Measurements from ENCODE around the gene HK2.
"Not testable (repeated sequence)": the region's sequence is repeated elsewhere in the genome, so short reads cannot be mapped to it uniquely, and the experiment has no call there.

HK2 gene

DNA sequence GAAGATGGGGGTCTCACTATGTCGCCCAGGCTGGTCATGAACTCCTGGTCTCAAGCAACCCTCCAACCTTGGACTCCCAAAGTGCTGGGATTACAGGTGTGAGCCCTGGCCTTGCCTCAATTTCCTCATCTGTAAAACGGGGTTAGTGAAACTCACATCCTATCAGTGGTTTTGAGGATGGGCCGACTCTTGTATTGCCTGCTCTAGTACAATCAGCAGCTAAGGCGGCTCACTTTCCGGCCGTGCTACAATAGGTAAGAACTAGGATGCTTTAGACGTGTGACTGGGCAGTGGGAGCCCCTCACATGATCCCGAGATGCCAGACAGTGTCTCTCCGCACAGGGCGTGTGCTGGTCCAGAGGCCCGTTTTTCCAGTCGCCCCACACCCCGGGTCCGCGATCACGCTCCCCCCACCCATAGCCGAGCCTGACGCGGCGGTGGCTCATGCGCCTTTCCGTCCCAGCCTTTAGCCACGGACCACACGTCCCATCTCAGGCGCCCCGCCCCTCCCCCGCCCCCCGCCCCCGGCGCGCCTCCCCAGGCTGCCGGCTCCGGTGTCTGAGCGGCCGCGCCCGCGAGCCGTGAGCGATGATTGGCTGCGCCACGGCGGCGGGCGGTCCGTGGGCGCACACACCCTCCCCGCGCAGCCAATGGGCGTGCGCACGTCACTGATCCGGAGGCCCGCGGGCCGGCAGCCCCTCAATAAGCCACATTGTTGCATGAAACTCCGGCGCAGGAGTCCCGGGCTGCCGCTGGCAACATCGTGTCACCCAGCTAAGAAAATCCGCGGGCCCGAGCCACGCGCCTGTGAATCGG lies at the start of gene HK2:
HK2 (plus strand) TSS at position 710 of the 816 bp plus-strand sequence. CDS start 454 bp downstream, outside the sequence.
- DNase-seq = peak; percentile 92

DNA sequence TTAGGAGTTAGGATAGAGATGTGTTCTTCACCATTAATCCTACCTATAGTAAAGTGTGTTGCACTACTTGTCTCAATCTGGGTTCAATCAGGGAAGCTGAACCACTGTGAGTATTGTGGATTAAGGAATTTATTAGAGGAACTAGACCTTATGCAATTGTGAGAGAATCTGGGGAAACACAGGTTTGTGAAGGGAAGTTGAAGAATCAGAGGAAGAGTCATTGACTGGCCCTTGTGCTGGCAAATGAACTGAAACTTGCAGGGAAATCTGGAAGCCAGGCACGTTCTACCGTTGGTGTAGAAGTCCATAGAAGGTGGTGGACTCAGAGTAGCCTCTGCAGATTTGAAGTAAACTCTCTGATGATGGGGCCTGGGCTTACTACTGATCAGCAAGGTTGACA lies 44.7 kb upstream of the HK2 start:
- DNase-seq = no peak

DNA sequence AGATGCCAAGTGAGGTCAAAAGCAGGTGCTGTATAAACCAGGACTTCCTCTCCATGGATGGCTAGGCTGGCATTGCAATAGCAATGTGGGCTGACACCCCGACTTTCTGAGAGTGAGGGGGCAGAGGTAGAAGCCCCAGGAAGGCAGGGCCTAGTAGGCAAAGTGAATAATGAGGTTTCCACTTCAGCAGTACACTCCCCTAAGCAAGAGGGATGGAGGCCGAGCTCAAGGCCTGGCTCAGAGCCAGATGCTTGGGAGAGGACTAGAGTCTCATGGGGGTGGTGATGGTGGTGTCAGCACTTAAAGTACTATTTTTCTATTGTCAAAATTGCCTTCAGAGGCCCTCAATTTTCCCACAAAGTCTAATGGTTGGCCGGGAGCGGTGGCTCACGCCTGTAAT lies 41.6 kb upstream of the HK2 start:
- no peak for DNase-seq

DNA sequence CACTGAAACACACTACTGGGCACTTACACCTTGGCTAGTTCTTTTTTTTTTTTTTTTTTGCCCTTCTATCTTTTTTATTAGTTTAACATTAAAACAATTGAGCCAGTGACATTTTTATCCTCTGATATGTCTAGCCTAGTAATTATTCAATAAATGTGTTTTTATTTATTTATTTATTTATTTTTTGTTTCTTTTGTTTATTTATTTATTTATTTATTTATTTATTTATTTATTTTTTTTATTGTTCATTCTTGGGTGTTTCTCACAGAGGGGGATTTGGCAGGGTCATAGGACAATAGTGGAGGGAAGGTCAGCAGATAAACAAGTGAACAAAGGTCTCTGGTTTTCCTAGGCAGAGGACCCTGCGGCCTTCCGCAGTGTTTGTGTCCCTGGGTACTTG lies 39.0 kb upstream of the HK2 start:
- DNase-seq = not testable (repeated sequence)

DNA sequence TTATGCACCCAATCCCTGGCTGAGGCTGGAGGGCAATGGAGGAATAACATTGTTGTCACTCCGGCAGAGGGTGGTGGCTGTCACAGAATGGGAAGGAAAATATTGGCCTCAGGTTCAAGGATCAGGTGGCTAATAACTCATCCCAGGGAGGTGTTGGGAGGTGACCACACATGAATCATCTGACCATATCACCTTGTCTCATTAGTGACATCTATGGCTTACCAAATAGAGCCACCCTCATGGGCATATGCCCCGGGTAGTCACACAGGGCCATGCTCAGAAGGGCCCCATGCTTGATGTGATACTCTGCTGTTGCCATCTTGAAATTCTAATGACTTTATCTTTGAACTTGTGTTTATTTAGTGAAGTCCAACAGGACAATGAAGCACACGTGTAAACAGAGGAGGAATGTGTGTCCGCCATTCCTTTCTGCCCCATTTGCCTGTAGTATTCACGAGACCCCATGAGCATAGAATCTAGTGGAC lies 27.5 kb upstream of the HK2 start:
- DNase-seq = no peak

DNA sequence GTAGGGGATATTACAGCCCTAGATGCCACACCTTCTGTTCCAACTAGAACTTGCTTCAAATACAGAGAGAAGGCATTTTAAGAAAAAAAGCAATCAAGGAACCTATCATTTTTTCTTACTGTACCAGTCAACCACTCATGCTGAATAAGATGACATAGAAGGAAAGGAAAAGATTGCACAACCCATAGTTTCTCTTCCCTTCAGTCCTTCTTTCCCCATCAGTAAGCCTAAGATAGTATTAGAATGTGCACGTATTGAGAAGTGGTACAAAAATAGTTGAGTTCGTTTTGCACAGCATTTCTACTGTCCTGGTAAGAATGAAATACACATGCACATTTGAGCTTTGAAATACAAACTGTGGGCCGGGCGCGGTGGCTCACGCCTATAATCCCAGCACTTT lies 27.0 kb upstream of the HK2 start:
- DNase-seq = no peak

DNA sequence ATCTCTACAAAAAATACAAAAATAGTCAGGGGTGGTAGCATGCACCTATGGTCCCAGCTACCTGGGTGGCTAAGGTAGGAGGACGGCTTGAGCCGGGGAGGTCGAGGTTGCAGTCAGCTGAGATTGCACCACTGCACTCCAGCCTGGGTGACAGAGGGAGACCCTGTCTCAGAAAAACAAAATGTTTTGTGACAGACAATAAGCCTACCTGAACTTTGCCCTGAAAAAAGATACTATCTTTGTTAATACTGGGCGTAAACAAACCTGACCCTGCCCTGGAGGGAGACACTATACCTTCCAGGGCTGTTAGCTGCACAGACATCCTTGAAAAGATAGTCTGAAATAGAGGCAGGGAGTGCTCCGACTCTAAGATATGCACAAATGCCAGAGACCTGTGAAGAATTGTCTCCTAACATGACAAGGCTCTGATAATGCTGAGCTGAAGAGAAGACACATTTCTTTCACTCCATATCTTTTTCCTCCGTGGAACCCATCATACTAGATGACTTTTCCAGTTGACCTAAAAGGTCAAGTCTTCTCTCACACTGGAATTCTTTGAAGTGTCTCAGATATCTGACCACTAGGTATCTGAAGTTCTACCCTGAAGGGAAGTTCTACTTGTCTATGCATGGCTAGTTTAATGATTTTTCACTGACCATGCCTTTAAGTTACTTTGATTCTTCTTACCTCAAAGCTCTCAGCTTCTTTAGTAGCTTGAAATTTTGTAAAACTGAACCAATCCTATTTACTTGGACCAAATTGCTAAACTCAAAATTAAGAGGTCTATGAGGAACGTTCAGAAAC lies 20.9 kb upstream of the HK2 start:
- DNase-seq = peak; percentile 24

DNA sequence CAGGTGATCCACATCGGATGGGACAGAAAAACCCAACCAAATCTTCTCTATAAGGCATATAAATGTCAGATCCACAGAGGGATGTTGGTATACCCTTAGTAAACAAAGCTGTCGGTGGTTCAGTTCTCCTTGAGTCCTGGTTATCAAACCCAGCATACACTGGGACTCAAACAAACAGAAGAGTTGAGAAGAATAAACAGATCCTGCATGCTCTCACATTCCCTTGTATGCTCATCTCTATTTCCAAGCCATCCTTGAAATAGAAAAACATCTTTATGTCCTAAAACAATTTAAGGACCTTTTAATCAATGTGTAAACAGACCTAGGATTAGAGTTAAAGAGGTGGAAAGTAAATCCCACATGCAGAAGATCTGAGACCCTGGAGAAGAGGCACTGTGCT lies 19.8 kb upstream of the HK2 start:
- no peak for DNase-seq

DNA sequence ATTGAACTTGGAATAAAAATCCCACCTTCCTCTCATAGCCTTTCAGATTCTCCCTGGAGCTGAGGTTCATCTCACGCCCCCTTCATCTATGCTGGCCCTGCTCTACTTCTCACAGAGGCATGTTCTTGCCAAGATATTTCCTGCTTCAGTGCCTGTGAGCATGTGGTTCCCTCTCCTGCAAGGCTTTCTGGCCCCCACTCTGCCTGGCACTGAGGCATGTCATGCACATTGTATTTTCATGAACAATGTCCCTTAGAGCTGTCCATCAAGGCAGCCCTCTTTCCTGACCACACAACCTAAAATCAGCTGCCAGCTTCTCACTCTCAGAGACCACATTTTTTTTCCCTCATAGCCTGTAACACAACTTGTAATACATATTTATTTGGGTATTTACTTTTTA lies 18.0 kb upstream of the HK2 start:
- DNase-seq = peak; percentile 74

DNA sequence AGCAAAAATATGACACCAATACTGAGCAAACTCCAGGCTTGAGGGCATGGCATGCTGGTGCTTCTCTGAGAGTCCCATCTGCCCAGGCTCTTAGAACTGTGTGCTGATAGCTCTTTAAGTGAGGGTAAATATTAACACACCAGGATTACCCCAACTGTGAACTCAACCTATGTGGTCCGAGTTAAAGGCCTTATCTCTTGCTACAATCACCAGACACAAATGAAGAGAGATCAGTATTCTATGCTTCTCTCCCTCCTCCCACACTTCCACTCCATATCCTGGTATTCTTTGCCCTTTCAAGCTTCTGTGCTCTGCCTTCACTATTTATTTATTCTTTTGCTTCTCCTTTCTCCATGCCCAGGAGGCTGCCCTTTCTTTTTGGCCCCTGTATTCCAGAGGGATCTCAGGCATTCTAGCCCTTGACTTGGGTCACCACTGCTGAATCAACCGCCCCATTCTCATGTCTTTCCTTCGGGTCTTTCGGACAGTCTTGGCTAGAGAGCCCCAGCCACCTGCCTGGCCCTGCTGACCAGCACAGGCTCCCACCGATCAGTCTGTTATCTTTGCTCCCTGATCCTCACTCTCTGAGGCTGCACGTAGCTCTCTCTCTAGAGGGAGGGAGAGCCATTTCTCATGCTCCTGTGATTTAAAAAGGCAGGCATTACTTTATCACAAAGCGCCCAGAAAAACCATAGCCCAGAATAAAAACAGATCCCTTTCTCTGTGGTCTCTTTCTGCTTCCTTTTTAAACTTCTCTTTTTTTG lies 17.2 kb upstream of the HK2 start:
- peak; percentile 41 for DNase-seq

DNA sequence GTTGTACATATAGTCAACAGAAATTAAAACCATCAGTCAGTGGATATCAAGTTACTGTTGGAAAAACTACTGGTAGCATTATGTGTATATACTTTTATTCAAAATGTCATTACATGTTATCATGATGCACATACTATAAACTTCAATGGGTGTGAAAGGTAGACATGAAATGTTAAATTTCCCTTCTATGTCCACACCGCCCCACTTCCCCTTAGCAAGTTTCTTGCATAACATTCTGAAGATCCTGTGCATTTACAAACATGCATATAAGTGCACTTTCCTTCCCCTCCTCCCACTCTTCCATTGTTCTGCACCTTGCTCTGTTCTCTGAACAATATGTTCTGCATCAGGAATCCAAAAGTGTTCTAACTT lies 16.6 kb upstream of the HK2 start:
- no peak for DNase-seq

DNA sequence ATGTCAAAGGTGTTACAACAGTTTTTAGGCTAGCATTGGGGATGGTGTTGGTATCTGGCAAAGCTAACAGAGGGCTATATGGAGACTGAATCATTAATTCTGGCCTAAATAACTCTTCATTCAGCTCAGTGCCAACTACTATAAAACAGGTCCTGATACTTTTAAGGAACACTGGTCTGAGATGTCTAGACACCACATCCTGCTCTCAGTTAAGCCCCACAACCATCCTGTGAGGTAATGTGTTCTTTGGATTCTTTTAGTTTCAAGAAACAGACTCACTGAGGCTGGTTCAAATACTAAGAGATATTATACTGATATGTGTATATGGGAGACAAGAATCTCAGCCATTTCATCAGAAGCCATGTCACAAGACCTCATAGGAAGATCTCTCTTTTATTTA lies 14.2 kb upstream of the HK2 start:
- DNase-seq = no peak

DNA sequence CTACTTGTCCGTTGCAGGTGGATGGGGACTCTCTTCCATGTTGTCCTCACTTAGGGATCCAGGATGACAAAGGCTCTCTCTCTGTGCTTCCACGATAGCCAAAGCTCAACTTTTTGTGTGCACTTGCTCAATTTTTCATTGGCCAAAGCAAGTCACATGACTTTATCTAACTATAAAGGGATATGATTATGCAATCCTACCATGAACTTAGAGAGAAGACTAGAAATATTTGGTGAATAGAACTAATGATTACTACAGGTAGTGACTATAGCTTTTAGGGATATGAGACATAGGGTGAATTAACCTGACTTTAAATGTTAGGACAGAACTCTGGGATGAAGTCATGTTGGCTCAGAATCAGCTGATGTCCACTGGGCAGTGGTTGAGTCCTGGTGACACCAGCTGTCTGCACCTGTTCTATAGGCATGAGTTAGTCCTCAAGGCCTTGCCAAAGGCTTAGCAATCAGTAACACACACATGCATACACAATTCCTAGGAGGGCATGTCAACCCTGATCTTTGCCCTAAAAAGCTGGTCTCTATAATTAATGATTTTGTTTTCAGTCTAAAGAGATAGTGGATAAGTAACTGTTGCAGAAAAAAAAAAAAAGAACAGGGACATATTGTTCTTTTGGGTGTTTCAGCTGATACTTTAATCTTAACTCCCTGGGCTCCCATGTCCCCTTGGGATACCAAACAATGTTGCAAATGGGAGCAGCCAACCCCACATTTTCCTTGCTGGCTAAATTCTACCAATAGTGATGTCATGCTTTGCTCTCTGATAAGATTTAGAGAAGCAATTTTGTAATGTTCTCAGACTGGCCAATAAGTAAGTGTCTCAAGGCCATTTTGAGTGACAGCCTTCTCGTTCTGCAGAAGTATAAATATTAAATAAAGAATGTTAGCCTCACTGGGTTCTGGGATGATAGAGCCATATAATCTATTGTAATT lies 12.5 kb upstream of the HK2 start:
- no peak for DNase-seq

DNA sequence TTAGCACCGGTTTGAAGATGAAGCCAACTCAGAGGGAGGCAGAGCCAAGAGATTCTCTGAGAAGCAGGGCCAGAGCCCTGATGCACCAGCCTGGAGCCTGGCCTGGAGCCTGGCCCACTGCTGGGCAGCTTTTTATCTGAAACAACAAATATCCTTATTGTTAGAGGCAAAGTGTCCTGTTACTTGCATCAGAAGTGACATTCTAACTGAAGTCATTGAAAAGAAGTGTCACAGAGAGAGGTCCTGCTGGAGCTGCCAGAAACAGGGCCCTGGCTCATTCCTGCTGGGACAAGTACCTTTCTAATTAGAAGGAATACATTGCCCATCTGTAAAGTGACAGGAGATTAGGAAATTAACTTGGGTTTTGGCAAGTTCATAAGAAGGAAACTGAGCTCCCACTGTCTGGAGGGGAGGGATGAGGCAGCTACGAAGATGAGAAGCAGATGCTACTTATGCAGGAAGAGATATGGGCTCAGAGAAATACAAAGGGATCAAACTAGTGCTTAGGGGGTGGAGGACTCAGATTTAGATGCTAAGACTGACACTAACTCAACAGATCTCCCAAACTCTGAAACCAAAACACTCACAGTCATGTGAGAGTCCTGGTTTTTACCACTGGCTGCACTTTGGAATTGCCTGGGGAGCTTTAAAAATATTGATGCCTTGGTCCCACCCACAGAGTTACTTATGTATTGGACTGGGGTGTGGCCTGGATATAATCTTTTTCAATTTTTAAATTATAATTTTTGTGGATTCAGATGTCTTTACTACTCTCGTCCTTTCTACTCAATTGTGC lies 11.0 kb upstream of the HK2 start:
- no peak for DNase-seq

DNA sequence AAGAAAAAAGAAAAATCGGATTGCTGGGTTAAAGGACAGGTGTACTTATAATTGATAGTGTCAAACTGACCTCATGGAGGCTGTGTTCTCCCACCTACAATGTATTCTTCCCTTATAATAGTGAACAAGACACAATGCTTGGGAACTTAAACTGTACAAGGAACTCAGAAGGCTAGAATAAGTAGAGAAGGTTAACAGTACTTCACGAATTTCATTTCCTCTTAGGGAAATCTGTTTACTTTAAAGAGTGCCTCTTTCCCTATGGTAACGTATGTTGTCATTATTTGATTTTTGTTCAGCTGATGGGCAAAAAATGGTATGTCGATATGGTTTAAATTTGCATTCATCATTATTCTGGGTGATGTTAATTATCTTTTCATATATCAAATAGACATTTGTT lies 9.2 kb upstream of the HK2 start:
- no peak for DNase-seq

DNA sequence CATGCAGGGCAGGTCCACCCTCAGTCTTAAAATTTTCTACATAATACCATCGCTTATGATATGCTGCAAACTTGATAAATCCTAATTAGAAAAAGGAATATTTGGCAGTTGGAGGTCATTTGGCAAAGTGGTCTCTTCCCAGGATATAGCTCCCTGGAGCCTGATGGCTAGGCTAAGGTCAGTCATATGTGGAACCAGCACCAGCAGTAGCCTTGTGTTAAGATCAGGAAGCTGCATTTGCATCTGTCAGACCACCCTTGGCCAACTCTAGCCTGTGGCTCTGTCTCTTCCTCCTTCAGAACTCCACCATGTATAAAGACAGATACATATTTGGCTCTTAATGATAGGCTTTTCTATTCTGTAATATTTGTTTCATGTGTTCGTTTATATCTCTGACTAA lies 5.4 kb upstream of the HK2 start:
- DNase-seq = no peak

DNA sequence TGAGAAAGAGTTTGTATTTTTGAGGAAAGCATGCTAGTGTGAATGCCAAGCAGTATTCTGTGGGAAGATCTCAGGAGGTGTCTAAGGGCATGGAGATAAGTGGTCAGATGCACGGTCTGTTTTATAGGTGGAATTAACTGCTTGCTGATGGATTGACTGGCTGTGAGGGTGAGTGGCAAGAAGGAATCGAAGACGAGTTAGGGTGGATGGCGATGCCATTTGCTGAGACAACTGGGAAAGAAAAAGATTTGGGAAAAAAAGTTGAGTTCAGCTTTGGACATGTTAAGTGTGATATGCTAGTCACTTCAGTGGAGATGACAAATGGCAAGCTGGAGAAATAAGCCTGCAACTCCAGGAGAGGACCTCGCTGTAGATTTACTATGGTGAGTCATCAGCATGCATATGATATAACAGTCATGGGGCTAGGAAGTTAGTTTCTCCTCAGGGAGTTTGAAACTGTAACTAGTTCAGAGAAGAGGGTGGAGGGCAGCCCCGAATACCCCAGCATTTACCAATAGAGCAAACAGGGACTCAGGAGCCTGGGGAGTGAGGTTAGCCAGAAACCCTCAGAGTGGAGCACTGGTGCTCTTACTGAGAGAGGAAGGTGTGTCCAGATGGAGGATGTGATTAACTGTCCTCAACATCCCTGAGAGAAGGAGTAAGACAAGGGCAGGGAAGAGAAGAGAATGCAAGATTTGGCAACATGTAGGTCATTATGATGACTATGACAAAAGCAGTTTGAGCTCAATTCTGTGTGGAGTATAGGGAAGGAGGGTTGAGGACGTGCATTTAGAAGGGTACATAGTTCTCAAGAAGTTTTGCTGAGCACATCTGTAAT lies 2.0 kb upstream of the HK2 start:
- no peak for DNase-seq

DNA sequence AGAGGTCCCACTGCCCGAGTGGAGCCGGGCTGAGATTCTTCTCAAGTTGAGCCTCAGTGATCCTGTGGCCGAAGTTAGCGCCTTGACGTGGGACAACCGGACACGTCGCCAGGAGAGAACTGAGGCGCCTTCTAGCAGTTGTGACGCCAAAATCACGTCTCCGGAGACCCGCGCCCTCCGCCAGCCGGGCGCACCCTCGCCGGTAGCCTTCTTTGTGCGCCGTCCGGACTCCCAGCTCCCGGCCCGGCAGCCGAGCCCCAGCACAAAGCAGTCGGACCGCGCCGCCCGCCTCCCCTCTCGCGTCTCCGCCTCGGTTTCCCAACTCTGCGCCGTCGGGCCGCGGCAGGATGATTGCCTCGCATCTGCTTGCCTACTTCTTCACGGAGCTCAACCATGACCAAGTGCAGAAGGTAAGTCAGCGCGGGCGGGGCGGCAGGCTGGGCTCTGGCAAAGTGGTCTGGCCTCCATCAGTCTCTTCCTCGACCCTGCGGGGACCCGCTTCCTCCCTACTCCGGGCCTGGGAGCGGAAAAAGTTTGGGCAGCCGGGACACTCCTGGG lies 386 bp downstream of the HK2 start:
- DNase-seq = not testable (repeated sequence)

DNA sequence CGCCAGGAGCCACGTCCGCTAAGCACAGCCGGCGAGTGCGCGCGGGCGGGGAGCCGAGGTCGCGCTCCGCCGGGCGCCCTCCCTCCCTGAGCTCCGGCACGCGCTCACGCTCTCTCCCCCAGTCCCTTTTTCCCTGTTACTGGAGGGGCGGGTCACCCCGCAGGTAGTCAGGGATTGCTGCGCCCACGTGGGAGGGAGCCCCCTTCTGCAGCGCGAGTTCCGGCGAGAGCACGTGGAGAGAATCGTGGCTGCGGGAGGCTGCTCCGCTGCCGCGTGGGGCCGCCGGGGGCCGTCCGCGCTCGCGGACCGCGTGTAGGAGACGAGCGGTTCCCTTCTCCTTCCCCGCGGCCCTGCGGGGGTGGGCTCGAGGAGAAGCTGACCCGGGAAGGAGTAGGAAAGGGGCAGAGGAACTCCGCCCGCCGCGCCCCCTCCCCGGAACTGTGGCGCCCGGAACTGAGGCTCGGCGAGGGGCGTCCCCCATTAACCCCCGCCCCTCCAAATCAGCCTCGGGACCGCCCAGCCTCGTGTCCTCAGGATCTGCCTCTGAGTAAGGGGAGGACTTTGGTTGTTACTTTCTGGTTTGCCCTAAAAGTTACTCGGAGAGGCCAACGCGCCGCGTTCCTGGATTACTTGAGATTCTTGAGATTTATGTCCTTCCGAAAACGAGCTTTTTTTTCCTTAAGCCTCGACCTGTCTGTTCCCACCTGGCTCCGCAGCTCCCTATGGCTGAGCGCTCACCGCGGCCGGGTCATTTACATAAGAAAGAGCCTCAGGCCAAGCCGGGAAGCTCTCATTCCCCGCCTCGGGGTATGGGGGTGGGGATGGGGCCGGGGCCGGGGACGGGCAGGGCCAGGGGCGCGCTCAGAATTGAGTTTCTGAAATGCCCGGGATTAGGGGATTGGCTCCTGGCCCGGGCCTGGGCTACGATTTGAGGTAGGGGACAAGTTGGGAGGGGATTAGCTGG lies 1.1 kb downstream of the HK2 start:
- DNase-seq = peak; percentile 21
